Right lobe of liver (tissue), 4 donors: ENCODE measurements around the gene ARMH3.

Experiments
- CTCF ChIP-seq, 4 donors: fragments of 200-600 bp in 3 of 4; fragments of 450-650 bp in 1 of 4; IDR thresholded peaks; one replicate each; pipeline versions ENCODE4 v1.5.1 to v1.8.0; 2016 to 2022; ENCODE audit warnings: antibody characterized with exemption in 4 of 4, mild to moderate bottlenecking in 2 of 4
- POLR2A ChIP-seq: fragments of 450-650 bp; IDR thresholded peaks from one replicate; pipeline ENCODE4 v1.6.1; 2017; ENCODE audit warnings: antibody characterized with exemption, mild to moderate bottlenecking
- donor health status: DM: no; HTN: no; CAD: no.
- donor health status: DM: no; HTN: no; CAD: no.
- donor health status: DM: no; HTN: yes; CAD: no.

- TF ChIP-seq POLR2A (no peak), CTCF (IDR thresholded peaks at IDR 0.05) (no peak)
These were observed 199.3 kb downstream of the ARMH3 start for GRCh38 chr10:101856626-101857025.
